ENCODE data around the gene NOP9.

The NOP9 gene, protein sequence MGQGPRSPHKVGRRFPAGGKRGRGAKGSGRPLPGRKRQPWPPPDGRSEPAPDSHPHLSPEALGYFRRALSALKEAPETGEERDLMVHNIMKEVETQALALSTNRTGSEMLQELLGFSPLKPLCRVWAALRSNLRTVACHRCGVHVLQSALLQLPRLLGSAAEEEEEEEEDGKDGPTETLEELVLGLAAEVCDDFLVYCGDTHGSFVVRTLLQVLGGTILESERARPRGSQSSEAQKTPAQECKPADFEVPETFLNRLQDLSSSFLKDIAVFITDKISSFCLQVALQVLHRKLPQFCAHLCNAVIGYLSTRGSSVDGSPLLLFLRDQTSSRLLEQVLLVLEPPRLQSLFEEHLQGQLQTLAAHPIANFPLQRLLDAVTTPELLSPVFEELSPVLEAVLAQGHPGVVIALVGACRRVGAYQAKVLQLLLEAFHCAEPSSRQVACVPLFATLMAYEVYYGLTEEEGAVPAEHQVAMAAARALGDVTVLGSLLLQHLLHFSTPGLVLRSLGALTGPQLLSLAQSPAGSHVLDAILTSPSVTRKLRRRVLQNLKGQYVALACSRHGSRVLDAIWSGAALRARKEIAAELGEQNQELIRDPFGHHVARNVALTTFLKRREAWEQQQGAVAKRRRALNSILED

GRCh38 chr14:24299255-24300191 lies at the start of gene NOP9, which contains the start of gene DHRS1:
Gene NOP9, plus strand, starts transcription at chr14:24299850. Its CDS starts 105 bp downstream, at chr14:24299955.
Gene DHRS1, minus strand, starts transcription at chr14:24299780. Its CDS starts 674 bp downstream, at chr14:24299106.
- peak; percentile 81 to 92 for DNase-seq (ENCODE audit: low read depth in 1 of 2, low spot score in 1 of 2)

DNA sequence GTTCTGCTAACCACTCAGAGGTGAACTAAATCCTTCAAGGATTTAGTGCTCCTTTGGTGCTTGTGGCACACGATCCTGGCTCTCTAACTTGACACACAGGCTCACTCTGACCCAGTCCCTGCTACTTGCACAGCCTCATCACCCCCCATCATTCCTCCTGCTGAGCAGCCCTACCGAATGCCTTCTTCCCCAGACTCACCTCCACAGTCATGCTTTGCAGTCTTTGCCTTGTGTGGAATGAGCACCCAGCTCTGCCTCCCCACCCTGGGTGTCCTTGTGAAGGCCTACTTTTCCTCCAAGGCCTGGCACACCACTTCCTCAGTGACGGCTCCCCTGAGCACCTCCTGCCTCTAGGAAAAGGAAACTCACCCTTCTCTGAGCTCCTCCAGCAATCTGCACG lies 49.3 kb upstream of the NOP9 start:
- DNase-seq (ENCODE audit: low read depth in 1 of 2, low spot score in 1 of 2): no peak

- no peak for DNase-seq (ENCODE audit: low read depth in 1 of 2, low spot score in 1 of 2)
Observed at GRCh38 chr14:24251880-24252288, 47.8 kb upstream of the NOP9 start.

GRCh38 chr14:24252289-24253124 lies 47.1 kb upstream of the NOP9 start:
- no peak for DNase-seq (ENCODE audit: low read depth in 1 of 2, low spot score in 1 of 2)

DNA sequence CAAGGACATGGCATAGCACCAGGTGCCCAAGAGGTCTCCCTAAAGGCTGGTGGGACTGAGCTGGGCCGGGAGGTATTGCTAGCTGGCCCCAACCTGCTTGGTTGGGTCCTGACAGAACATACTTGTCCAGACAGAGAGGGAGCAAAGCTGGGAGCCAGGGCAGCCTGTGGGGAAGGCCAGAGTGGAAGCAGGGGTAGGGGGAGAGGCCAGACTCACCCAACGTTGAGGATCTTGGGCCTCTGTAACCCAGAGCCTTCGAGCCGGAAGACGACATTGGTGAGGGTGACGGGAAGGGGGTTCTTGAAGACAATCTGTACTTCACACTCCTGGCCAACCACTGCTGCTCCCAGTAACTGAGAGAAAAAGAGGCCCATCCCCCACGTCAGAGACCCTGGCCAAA lies 45.7 kb upstream of the NOP9 start:
- no peak for DNase-seq (ENCODE audit: low read depth in 1 of 2, low spot score in 1 of 2)

- DNase-seq (ENCODE audit: low read depth in 1 of 2, low spot score in 1 of 2): no peak
Observed at GRCh38 chr14:24254630-24255392, 44.8 kb upstream of the NOP9 start.

DNA sequence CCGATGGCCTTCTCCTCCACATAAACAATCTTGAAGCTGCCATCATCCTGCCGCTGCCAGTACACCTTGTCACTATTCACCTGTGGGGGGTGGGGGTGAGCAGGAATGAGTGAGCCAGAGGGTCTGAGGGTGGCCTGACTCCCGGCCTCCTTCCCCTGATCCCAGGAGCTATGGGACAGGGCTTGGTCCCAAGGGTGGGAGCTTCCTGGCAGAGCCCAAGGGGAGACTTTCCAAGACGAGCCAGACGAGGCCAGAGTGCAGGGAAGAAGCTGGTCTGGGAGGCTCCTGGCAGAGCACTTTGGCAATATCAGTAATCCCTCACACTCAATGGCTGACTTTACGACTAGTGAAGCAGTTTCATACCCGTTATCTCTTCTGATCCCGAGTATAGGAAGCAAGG lies 44.2 kb upstream of the NOP9 start:
- DNase-seq (ENCODE audit: low read depth in 1 of 2, low spot score in 1 of 2): no peak

GRCh38 chr14:24255931-24256711 lies 43.5 kb upstream of the NOP9 start:
- DNase-seq (ENCODE audit: low read depth in 1 of 2, low spot score in 1 of 2): no peak

DNA sequence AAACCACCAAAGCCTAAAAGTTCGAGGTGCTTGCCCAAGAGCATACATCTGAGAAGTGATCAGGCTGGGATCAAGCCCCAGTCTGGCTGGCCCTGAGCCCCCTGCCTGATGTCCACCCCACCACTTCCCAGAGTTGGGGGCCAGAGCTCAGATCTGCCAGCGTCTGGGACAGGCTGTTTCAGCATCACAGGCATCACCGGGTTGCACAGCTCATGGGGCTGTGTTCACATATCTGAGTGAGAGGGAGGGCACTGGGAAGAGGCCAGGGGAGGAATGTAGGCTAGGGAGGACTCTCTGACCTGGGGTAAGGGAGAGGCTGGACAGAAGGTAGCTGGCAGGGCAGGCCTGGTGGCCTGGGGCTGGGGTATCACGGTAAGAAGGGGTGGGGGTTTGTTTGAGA lies 42.7 kb upstream of the NOP9 start:
- DNase-seq (ENCODE audit: low read depth in 1 of 2, low spot score in 1 of 2): no peak

DNA sequence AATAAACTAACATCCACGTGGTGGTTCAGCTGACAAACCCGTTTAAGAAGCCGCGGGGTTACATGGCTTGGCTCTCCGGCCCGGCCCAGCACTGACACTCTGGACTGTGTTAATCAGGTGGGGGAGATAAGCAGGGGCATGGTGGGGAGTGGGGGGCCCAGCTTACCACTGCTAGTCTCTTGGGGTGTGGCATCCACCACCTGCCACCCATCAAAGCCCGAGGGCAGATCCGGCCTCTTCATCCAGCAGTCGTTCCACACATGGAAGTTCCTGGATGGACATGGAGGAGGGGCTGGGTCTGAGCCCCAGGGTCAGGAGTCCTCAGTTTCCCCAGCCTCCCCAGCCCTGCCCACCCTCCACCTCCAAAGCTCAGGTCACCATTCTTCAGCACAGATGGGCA lies 41.5 kb upstream of the NOP9 start:
- no peak for DNase-seq (ENCODE audit: low read depth in 1 of 2, low spot score in 1 of 2)

- DNase-seq (ENCODE audit: low read depth in 1 of 2, low spot score in 1 of 2): no peak
Observed at GRCh38 chr14:24258548-24259265, 40.9 kb upstream of the NOP9 start.

GRCh38 chr14:24259282-24260025 lies 40.2 kb upstream of the NOP9 start:
- no peak for DNase-seq (ENCODE audit: low read depth in 1 of 2, low spot score in 1 of 2)

- no peak for DNase-seq (ENCODE audit: low read depth in 1 of 2, low spot score in 1 of 2)
Observed at GRCh38 chr14:24260026-24260779, 39.4 kb upstream of the NOP9 start.

DNA sequence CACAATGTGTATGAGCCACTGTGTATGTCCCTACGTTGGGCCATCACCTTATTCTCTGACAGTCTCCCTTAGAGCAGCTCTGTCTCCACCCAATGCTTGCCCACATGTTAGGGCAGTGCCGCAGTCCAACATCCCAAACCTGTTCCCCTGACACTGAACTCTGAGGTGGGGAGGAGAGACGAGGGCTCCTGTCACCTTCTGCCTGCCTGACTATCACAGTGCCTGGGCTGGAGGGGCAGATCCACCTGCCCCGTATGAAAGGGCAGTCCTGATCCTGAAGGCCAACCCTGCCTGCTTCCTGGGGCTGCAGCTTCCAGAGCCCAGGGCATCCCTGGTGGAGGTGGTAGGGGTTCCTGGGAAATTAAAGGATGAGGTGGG lies 38.9 kb upstream of the NOP9 start:
- DNase-seq (ENCODE audit: low read depth in 1 of 2, low spot score in 1 of 2): no peak

DNA sequence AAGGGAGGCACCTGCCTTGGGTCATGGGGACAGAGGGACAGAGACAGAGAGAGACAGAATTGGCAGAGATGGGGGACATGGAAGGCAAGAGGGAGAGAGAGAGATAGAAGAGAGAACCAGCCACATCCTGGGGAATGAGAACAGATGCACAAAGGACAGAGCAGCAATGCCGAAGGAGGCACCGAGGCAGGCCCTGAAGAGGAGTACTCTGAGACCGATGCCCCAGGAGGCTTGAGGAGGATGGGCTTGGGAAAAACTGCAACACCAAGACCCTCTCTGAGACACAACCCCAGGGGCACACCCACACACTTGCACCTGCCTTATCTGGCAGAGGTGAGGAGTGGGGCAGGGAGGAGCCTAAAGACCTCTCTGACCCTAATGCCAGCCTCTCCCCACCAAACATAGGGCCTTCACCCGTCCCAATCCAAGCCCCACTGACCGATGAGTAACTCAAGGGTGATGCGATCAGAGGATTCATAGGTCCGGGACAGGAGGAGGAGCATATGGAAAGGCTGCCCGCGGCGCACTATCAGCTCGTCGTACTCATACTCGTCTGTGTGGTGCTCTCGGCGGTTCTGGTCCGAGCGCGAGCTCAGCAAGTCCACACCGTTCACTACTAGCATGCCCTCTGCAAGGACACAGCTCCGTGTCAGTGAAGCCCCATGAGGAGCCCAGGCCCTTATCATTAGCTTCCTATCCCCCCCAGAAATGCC lies 38.2 kb upstream of the NOP9 start:
- no peak for DNase-seq (ENCODE audit: low read depth in 1 of 2, low spot score in 1 of 2)

- no peak for DNase-seq (ENCODE audit: low read depth in 1 of 2, low spot score in 1 of 2)
Observed at GRCh38 chr14:24261969-24262327, 37.7 kb upstream of the NOP9 start.
